Measurements from ENCODE around the gene KLHL21.
A peak's percentile ranks its signal among the peaks of the same experiment; 100 is the strongest.

The KLHL21 gene

DNA sequence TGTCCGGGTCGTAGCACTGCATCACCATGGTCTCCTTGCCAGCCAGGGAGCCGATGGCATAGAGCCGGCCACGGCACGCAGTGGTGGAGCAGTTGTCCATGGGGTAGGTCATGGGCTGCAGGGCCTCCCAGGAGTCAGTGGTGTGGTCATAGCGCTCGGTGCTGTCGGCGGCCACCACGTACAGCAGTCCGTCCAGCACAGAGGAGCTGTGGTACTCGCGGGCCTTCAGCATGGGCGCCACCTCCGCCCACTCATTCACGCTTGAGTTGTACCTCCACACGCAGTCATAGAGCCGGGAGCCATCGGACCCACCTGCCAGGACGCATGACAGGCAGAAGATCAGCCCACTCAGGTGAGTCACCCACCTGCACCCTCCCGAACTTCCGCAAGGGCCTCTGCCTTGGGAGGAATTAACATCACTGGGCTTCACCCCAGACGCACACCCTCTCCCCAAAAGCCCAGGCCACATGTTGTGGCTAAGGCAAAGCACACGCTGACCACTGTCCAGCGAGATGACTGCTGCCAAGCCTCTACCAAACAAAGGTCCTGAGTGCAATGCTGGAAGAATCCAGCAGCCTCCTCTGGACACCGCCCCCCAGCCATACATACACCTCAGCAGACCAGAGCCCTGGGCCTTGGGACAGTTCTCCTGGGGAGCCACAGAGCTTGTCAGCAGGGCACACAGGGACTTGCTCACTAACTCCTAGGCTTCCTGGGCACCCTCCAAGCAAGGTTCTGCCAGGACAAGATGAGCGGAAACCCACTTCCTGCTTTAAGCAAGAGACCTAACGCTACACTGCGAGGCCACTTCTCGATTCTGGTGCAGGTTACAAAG lies 3.3 kb downstream of the KLHL21 start:
- DNase-seq = no peak

GRCh38 chr1:6597777-6598131 lies 4.9 kb downstream of the KLHL21 start:
- DNase-seq = no peak

DNA sequence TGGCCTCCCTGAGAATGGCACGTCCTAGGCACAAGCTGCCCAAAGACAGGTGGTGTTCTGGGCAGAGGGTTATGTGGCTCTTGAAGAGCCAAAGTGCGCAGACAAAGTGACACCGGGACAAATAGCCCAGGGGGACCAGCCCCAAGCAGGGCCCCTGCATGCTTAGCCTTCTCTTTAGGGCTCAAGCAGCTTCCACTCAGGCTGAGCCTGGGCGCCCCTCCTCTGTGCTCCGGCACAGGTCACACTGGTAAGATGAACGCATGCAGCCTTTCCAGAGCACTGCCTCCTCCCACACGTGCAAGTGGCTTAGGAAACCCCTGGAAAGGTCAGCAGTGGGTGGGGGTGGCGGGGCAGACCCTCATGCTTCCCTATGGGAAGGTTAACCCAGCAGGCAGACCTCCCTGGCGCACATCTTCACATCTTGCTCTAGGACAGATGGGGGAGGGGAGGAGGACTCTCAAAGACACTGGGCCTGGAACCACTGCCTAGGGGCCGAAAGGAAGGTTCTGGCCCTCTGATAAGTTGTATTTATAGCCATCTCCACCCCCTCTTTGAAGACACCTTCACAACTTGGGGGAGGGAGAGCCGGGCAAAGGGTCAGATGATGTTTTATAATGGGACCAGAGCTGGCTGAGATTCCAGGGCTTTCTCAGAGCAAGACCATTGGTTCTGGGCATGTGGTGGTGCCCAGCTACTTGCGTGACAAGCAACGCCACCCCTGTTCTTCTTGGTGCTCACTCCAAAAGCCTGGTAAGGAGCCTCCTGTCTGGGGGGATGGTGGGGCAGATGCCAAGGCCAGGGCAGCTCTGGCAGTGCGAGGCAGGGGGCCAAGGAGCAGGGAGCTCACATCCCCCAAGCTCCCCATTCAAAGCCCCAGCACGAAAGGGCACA lies 5.5 kb downstream of the KLHL21 start:
- no peak for DNase-seq

DNA sequence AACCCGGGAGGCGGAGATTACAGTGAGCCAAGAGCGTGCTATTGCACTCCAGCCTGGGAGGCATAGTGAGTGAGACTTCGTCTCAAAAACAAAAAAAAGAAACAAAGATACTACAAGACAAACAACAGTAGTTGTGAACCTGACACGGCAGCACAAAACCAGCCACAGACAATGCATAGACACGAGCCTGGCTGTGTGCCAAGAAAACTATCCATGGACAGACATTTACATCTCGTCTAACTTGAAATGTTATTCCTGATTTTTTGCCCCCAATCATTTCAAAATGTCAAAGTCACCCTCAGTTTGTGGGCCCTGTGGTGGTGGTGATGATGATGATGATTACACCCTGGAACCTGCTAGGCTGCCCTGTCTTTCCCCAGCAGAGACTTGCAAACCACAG lies 6.3 kb downstream of the KLHL21 start:
- DNase-seq = no peak

DNA sequence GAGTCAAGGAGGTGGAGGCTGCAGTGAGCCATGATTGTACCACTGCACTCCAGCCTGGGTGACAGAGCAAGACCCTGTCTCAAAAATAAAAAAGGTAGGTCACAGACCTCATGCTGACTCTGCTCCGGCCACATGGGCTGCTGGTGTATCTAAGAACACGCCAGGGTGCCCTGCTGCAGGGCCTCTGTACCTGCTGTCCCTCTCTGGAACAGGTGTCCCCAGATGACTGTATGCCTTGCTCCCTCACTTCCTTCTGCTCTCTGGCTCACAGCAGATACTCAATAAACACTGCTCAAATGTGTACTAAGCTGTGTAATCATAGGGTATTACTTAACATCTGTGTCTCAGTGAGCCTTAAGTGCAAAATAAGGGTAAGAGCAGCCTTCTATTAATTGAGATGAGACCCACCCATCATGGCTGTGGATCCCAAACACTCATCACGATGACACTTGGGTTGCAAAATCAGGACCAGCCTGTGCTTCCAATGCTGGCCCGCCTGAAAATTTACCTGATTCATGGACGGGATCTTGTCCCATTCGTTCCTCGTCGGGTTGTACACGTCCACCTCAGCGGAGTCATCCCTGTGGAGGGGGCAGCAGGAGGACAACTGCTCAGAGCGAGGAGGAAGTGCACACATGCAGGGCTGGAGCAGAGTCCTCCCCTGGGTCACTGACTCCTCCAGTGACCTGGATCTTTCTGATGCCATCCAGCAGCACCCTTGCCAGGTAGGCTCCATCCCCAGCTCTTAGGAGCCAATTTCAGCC lies 7.5 kb downstream of the KLHL21 start:
- DNase-seq = no peak

DNA sequence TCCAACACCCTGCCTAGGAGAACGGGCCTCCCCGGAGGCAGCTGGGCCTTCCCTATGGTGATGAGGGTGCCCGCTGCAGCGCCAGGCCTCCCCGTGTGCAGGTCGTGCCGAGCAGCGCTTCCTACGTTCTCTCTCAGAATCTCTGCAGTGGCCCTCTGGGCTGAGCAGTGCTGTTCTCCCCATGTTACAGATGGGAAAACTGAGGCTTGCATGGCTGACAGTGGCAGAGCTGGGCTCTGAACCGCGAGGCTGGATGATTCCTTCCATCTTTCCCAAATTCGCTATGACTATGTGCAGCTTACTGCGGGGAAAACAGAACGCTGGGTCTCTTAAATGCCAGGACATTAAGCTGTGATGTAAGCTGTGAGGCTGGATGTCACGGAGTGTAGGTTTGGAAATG lies 8.9 kb downstream of the KLHL21 start:
- no peak for DNase-seq

GRCh38 chr1:6592865-6593593 lies 9.6 kb downstream of the KLHL21 start:
- DNase-seq = no peak

GRCh38 chr1:6592441-6592840 lies 10.2 kb downstream of the KLHL21 start:
- no peak for DNase-seq

DNA sequence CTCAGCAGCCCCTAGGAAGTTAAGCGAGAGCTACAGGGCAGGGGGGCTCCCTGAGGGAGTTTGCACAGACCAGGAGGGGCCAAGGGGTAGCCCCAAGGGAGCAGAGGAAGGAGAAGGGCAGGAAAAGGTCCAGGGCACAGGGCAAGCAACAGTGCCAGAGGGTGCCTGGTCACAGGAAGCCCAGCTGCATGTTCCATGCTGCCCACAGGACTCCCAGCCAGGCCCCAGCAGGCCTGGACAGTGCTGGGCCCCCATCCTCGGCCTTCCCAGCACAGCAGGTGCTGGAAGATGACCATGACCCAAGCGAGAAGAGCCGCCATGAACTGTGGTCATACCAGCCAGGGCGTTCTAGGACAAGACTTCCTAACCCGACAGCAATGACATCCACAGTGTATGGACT lies 11.0 kb downstream of the KLHL21 start:
- DNase-seq = no peak

DNA sequence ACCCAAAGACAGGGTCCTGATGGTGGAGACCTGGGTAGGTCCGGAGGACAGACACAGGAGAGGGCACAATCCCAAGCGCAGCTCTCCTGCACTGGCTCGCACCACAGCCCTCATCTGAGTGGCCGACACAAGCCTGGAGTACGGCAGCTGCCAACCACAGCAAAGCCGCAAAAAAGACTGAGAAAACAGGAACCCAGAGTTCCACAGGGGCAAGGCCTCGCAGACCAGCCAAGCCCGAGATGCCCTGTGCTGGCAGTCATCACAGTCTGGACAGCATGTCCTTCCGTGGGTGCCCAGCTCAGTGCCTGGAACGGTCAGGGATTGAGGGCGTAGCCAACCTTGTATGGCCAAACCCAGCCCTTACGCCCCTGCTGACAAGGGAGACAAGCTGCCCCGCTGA lies 11.4 kb downstream of the KLHL21 start:
- no peak for DNase-seq

- DNase-seq = no peak
Observed at GRCh38 chr1:6590046-6590445, 12.6 kb downstream of the KLHL21 start.

GRCh38 chr1:6588893-6589520 lies 13.7 kb downstream of the KLHL21 start:
- no peak for DNase-seq

- no peak for DNase-seq
Observed at GRCh38 chr1:6588128-6588892, 14.4 kb downstream of the KLHL21 start.

GRCh38 chr1:6587261-6588005 lies 15.2 kb downstream of the KLHL21 start:
- DNase-seq = peak in 1 of 2 experiments; percentile 30

- DNase-seq = no peak
Observed at GRCh38 chr1:6586404-6586816, 16.3 kb downstream of the KLHL21 start.

DNA sequence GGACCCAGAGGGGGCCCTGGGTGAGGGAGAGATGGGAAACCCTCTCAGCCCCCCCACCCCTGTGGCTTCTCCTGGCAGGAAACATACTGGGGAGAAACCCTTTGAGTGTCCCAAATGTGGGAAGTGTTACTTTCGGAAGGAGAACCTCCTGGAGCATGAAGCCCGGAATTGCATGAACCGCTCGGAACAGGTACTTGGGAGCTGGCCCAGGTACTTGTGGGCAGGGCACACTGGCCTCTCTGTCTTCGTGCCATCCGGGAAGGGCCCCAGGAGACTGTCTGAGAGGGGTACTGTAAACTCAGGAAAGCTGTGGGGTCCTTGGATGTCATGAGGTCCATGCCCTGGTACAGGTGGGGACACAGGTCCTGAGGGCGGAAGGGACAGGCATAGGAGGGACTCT lies 16.8 kb downstream of the KLHL21 start:
- no peak for DNase-seq

DNA sequence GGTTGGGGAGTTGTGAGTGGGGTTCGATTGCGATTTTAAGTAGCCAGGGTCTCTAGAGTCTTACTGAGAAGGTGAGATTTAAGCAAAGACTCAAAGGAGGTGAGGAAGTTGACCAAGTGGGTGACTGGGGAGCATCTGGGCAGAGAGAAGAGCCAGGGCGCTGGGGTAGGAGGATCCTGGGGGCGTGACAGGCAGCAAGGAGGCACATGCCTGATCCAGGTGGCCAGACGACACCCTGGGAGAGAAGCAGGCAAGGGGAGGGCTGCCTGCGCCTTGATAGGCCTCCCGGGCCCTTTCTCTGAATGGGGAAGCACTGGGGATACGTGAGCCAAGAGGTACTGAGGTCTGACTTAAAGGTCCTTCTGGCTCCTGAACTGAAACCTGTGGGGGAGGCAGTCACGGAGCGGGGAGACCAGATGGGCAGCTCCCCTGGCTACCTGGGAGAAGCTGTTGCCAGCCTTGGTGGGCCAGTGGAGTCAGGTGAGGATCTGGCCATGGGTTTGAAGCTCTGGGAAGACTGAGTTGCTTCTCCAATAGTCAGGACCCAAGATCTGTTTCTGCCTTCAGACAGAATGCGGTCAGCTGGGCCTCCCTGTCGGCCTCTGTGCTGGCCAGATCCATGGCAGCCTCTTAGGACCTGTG lies 17.5 kb downstream of the KLHL21 start:
- DNase-seq = no peak

- no peak for DNase-seq
Observed at GRCh38 chr1:6584126-6585080, 18.3 kb downstream of the KLHL21 start.

DNA sequence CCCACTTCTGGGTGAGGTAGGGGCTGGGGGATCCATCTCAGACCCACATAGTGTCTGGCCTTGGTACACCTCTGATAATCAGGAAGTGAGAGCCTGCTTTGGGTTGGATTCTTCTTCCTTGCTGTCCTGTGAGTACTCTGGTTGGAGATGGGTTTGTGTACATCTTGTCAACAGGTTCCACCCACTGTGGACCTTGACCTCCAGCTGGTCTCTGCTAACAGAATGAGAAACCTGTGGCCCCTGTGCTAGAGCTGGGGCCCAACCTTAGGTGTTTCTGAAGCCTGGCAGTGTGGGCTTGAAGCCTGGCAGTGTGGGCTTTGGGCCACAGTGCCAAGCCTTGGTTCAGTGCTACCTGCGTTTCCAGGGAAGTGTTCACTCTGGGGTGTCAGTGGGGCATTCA lies 20.3 kb downstream of the KLHL21 start:
- no peak for DNase-seq
